GM10248 (cell line): ENCODE data around the gene EXD3.

ENCODE experiments used
- CTCF ChIA-PET: fragments of 300-600 bp; sonication (Branson Sonifier 250); formaldehyde crosslinking; extraction: SDS; loops from one replicate; lab custom pipeline; 2021; ENCODE audit warnings: antibody characterized with exemption; lab: Yijun Ruan, JAX
- POLR2A ChIA-PET: fragments of 350-650 bp; sonication (Branson Sonifier 250); formaldehyde crosslinking; extraction: SDS; loops from one replicate; lab custom pipeline; 2020; ENCODE audit warnings: antibody characterized with exemption; lab: Yijun Ruan, JAX
- DNase-seq: peaks from one replicate; pipeline ENCODE4 v3.0.0; 2012; ENCODE audit errors: extremely low spot score
- TF ChIP-seq, protein P1 (sequence below): IDR thresholded peaks from 2 replicates; pipeline ENCODE4 v1.5.1; 2012; ENCODE audit warnings: mild to moderate bottlenecking, low read depth; ENCODE audit errors: extremely low read depth, missing control alignments, control extremely low read depth

Gene EXD3

DNA sequence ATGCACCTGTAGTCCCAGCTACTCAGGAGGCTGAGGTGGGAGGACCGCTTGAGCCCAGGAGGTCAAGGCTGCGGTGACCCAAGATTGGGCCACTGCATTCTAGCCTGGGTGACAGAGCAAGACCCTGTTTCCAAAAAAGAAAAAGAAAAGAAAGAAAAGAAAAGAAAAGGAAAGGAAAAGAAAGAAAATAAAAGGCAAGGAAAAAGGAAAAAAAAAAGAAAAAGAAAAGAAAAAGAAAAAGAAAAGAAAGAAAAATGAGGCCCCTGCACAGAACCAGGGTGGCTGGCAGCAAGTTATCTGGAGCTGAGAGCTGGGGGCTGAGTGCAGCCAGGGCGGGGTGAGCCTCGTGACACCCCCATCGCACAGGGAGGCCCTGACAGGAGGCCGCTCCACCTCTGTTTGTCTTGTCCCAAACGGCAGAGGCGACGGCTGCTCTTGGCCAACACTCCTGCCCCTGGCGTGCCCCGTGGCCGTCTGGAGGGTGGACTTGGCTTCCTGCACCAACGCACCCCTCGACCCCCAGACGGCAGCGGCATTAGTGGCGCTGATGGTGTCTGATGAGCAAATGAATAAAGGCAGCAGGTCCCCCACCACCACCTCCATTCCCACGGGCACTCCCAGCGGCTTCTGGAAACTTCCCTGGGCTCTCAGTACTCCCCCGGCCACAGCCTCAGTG, 16.7 kb downstream of the EXD3 start:
- POLR2A ChIA-PET = no interaction called here
- TF ChIP-seq, protein P1, sequence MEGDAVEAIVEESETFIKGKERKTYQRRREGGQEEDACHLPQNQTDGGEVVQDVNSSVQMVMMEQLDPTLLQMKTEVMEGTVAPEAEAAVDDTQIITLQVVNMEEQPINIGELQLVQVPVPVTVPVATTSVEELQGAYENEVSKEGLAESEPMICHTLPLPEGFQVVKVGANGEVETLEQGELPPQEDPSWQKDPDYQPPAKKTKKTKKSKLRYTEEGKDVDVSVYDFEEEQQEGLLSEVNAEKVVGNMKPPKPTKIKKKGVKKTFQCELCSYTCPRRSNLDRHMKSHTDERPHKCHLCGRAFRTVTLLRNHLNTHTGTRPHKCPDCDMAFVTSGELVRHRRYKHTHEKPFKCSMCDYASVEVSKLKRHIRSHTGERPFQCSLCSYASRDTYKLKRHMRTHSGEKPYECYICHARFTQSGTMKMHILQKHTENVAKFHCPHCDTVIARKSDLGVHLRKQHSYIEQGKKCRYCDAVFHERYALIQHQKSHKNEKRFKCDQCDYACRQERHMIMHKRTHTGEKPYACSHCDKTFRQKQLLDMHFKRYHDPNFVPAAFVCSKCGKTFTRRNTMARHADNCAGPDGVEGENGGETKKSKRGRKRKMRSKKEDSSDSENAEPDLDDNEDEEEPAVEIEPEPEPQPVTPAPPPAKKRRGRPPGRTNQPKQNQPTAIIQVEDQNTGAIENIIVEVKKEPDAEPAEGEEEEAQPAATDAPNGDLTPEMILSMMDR = no peak
- no peak for DNase-seq
- CTCF ChIA-PET = interaction anchor here (1.0 kb wide), 1 partner anchor 17 kb away, joined by 3 read pairs; the partner anchor contains the start of genes EXD3 and NOXA1

DNA sequence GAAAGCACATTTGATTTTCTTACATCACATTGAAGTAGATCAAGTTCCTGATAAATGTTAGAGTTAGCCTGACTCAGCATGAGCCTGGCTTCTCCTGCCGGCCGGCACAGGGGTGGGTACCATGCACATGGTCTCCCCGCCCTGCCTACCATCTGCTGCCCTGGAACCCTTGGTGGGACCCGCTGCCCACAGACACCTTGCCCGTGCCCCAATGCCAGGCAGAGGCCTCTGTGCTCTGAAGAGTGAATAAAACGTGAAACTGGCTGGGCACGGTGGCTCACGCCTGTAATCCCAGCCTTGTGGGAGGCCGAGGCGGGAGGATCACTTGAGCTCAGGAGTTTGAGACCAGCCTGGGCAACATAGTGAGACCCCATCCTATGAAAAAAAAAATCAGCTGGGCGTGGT, 17.3 kb downstream of the EXD3 start:
- no peak for DNase-seq
- TF ChIP-seq, protein P1 = no peak
- ChIA-PET POLR2A (no interaction called here), CTCF (interaction anchor here (1.0 kb wide), 1 partner anchor 17 kb away, joined by 3 read pairs; the partner anchor contains the start of genes EXD3 and NOXA1)

DNA sequence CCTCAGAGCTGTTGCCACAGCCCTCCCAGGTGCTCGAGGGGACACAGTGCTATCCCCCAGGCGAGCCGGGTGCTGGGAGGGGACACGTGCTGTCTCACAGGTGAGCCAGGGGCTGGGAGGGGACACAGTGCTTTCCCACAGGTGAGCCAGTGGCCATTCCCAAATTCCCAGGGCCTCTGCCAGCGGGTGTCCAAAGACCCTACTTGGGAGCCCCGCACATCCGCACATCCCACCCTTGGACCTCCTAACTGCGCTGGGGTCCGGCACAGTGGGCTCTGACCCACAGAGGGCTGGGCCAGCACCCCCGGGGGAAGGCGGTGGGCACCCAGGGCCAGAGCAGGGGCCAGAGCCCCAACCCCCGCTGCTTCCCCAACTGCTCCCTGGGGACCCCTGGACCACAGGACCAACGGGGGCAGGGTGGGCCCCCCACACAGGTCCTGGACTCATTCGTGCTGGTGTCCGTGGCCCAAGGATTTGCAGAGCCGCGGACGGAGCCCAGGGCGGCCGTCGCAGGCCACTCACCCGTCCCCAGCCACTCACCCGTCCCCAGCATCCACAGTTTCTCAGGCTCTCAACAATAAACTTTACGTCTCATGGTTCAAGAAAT, 17.9 kb downstream of the EXD3 start:
- POLR2A ChIA-PET = no interaction called here
- CTCF ChIA-PET = interaction anchor here (1.0 kb wide), 1 partner anchor 18 kb away, joined by 3 read pairs; the partner anchor contains the start of genes EXD3 and NOXA1
- TF ChIP-seq, protein P1 = no peak
- DNase-seq = no peak

- no peak for DNase-seq
- ChIA-PET POLR2A (no interaction called here), CTCF (no interaction called here)
- TF ChIP-seq, protein P1 = no peak
Observed at GRCh38 chr9:137403269-137403668, 19.7 kb downstream of the EXD3 start.

DNA sequence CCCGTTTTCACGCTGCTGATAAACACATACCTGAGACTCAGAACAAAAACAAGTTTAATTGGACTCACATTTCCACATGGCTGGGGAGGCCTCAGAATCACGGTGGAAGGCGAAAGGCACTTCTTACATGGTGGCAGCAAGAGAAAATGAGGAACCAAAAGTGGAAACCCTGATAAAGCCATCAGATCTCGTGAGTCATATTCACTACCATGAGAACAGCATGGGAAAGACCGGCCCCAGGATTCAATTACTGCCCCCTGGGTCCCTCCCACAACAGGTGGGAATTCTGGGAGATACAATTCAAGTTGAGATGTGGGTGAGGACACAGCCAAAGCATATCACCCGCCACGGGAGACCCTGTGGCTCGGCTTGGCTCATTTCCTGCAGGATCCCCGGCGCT, 20.2 kb downstream of the EXD3 start:
- DNase-seq = no peak
- POLR2A ChIA-PET = no interaction called here
- TF ChIP-seq, protein P1 = no peak
- CTCF ChIA-PET = no interaction called here

DNA sequence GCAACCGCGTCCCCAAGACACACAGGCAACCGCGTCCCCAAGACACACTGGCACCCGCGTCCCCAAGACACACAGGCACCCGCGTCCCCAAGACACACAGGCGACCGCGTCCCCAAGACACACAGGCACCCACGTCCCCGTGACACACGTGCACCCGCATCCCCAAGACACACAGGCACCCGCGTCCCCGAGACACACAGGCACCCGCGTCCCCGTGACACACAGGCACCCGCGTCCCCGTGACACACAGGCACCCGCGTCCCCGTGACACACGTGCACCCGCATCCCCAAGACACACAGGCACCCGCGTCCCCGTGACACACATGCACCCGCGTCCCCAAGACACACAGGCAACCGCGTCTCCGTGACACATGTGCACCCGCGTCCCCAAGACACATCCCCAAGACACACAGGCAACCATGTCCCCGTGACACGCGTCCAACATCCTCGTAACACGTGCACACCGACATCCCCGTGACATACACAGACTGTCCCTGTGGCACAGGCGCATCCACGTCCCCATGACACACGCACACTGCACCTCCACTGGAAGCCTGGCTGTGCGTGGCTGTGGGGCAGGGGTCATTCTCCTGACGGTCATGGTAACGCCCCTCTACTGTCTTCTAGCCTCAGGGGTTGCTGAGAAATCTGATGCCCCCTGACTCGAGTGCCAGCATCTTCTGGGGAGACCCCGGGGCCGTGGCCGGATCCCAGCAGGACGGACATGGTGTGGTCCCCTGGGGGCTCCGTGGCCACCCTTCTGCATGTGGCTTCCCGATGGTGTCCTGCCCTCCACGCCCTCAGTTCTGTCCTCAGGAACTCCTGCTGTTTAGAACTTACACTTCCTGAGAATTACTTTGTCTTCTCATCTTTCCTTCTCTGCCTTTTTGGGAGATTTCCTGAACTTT, 24.1 kb downstream of the EXD3 start:
- POLR2A ChIA-PET = no interaction called here
- CTCF ChIA-PET = no interaction called here

More for the DNA sequence above, 24.1 kb downstream of the EXD3 start:
- DNase-seq = no peak
- TF ChIP-seq, protein P1 = no peak
